ENCODE data around the gene KRTAP10-2. TPM values are rescaled to one million over a fixed set of nuclear protein-coding genes. Genes with fewer than 3 reads are reported as not detected.
"Not testable (repeated sequence)": the region's sequence is repeated elsewhere in the genome, so short reads cannot be mapped to it uniquely, and the experiment has no call there.

The KRTAP10-2 gene
- total and polyA plus RNA-seq, 2 experiments from 2014 or later, result 0.24 TPM; not detected in 1

DNA sequence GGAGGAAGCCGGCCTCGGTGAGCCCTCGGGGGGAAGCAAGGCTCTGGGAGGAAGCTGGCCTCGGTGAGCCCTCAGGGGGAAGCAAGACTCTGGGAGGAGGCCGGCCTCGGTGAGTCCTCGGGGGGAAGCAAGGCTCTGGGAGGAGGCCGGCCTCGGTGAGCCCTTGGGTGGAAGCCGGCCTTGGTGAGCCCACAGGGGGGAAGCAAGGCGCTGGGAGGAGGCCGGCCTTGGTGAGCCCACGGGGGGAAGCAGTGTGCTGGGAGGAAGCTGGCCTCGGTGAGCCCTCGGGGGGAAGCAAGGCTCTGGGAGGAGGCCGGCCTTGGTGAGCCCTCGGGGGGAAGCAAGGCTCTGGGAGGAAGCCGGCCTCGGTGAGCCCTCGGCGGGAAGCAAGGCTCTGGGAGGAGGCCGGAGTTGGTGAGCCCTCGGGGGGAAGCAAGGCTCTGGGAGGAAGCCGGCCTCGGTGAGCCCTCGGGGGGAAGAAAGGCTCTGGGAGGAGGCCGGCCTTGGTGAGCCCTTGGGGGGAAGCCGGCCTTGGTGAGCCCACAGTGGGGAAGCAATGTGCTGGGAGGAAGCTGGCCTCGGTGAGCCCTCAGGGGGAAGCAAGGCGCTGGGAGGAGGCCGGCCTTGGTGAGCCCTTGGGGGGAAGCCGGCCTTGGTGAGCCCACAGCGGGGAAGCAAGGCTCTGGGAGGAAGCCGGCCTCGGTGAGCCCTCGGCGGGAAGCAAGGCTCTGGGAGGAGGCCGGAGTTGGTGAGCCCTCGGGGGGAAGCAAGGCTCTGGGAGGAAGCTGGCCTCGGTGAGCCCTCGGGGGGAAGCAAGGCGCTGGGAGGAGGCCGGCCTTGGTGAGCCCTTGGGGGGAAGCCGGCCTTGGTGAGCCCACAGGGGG is 48.1 kb downstream of the KRTAP10-2 start:
- ATAC-seq, result not testable (repeated sequence)

DNA sequence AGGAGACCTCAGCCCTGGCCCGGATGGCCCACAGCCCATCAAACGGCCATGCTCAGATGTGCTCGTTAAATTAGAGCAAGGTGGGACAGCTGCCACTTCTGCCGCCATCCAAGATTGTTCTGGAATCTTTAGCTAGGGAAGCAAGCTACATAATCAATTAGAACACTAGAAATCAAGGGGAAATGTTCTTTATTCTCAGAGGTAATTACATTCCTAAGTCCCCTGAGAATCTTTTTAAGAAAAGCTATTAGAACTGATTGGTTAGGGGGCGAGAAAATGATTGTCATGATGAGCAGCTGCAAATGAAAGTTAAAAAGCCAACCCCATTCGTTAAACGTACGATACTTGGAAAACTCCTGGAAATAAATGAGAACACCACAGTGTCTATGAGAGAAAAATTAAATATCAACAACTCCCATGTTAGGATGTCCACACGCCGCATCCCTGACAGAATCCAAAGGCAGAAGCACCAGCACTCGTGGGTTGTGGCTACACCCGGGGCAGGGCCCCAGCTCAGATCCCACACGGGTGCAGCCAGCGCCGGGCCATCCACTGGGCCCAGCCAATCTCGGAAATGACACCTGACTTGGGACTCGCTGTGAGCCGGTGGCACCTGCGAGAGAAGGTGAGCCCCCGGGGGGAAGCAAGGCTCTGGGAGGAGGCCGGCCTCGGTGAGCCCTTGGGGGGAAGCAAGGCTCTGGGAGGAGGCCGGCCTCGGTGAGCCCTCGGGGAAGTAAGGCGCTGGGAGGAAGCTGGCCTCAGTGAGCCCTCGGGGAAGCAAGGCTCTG is 48.9 kb downstream of the KRTAP10-2 start:
- Histone ChIP-seq H3K9me2 (ENCODE audit: insufficient read depth) (no peaks in the 10 kb centered on the region), H3K36me3 (ENCODE audit: insufficient read depth) (no peaks in the 10 kb centered on the region), H4K20me1 (replicated peaks; ENCODE audit: insufficient read depth) (peaks cover 5% of the 10 kb centered on the region; the same call in 1 of the 2 replicates), H3K27ac (ENCODE audit: low read depth) (no peak overlapping the region), H3K79me2 (replicated peaks; ENCODE audit: insufficient read depth) (no peaks in the 10 kb centered on the region), H3F3A (replicated peaks; ENCODE audit: low read depth) (no peaks in the 10 kb centered on the region), H3K4me2 (no peak overlapping the region), H2AFZ (no peak overlapping the region), H3K27me3 (ENCODE audit: insufficient read depth) (no peaks in the 10 kb centered on the region), H3K4me3 (no peak overlapping the region), H3K4me1 (ENCODE audit: insufficient read depth) (peaks cover 1% of the 10 kb centered on the region; the same call in 1 of the 2 replicates)
- Mint-ChIP-seq H3K27ac (no peak overlapping the region; the same call in 1 of the 2 replicates), H3K27me3 (ENCODE audit: insufficient read depth, low read depth, poor library complexity) (peaks cover 7% of the 10 kb centered on the region), H3K9me3 (no peaks in the 10 kb centered on the region), H3K36me3 (ENCODE audit: low read depth) (no peaks in the 10 kb centered on the region), H3K4me3 (no peak overlapping the region), H3K4me1 (peaks cover 11% of the 10 kb centered on the region)
- TF ChIP-seq NANOG (IDR thresholded peaks at IDR 0.05; ENCODE audit: borderline replicate concordance) (no peak), POLR2AphosphoS5 (IDR thresholded peaks at IDR 0.05; ENCODE audit: low read depth) (no peak), JUNB (IDR thresholded peaks at IDR 0.05; ENCODE audit: unreplicated experiment) (no peak), EZH2 (IDR thresholded peaks at IDR 0.05; ENCODE audit: low read depth, unreplicated experiment) (no peak), STAT1 (IDR thresholded peaks at IDR 0.05; ENCODE audit: unreplicated experiment) (no peak), CREB1 (CRISPR knock-in tag; IDR thresholded peaks at IDR 0.05; ENCODE audit: low read depth) (no peak), EZH2phosphoT487 (IDR thresholded peaks at IDR 0.05; ENCODE audit: unreplicated experiment) (no peak)
- TF ChIP-seq, protein P1, sequence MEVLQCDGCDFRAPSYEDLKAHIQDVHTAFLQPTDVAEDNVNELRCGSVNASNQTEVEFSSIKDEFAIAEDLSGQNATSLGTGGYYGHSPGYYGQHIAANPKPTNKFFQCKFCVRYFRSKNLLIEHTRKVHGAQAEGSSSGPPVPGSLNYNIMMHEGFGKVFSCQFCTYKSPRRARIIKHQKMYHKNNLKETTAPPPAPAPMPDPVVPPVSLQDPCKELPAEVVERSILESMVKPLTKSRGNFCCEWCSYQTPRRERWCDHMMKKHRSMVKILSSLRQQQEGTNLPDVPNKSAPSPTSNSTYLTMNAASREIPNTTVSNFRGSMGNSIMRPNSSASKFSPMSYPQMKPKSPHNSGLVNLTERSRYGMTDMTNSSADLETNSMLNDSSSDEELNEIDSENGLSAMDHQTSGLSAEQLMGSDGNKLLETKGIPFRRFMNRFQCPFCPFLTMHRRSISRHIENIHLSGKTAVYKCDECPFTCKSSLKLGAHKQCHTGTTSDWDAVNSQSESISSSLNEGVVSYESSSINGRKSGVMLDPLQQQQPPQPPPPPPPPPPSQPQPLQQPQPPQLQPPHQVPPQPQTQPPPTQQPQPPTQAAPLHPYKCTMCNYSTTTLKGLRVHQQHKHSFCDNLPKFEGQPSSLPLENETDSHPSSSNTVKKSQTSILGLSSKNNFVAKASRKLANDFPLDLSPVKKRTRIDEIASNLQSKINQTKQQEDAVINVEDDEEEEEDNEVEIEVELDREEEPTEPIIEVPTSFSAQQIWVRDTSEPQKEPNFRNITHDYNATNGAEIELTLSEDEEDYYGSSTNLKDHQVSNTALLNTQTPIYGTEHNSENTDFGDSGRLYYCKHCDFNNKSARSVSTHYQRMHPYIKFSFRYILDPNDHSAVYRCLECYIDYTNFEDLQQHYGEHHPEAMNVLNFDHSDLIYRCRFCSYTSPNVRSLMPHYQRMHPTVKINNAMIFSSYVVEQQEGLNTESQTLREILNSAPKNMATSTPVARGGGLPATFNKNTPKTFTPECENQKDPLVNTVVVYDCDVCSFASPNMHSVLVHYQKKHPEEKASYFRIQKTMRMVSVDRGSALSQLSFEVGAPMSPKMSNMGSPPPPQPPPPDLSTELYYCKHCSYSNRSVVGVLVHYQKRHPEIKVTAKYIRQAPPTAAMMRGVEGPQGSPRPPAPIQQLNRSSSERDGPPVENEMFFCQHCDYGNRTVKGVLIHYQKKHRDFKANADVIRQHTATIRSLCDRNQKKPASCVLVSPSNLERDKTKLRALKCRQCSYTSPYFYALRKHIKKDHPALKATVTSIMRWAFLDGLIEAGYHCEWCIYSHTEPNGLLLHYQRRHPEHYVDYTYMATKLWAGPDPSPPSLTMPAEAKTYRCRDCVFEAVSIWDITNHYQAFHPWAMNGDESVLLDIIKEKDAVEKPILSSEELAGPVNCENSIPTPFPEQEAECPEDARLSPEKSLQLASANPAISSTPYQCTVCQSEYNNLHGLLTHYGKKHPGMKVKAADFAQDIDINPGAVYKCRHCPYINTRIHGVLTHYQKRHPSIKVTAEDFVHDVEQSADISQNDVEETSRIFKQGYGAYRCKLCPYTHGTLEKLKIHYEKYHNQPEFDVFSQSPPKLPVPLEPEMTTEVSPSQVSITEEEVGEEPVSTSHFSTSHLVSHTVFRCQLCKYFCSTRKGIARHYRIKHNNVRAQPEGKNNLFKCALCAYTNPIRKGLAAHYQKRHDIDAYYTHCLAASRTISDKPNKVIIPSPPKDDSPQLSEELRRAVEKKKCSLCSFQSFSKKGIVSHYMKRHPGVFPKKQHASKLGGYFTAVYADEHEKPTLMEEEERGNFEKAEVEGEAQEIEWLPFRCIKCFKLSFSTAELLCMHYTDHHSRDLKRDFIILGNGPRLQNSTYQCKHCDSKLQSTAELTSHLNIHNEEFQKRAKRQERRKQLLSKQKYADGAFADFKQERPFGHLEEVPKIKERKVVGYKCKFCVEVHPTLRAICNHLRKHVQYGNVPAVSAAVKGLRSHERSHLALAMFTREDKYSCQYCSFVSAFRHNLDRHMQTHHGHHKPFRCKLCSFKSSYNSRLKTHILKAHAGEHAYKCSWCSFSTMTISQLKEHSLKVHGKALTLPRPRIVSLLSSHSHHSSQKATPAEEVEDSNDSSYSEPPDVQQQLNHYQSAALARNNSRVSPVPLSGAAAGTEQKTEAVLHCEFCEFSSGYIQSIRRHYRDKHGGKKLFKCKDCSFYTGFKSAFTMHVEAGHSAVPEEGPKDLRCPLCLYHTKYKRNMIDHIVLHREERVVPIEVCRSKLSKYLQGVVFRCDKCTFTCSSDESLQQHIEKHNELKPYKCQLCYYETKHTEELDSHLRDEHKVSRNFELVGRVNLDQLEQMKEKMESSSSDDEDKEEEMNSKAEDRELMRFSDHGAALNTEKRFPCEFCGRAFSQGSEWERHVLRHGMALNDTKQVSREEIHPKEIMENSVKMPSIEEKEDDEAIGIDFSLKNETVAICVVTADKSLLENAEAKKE (CRISPR knock-in tag; IDR thresholded peaks at IDR 0.05), result no peak
- TF ChIP-seq, protein P2, sequence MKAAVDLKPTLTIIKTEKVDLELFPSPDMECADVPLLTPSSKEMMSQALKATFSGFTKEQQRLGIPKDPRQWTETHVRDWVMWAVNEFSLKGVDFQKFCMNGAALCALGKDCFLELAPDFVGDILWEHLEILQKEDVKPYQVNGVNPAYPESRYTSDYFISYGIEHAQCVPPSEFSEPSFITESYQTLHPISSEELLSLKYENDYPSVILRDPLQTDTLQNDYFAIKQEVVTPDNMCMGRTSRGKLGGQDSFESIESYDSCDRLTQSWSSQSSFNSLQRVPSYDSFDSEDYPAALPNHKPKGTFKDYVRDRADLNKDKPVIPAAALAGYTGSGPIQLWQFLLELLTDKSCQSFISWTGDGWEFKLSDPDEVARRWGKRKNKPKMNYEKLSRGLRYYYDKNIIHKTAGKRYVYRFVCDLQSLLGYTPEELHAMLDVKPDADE (IDR thresholded peaks at IDR 0.05), result no peak
- TF ChIP-seq, protein P3, sequence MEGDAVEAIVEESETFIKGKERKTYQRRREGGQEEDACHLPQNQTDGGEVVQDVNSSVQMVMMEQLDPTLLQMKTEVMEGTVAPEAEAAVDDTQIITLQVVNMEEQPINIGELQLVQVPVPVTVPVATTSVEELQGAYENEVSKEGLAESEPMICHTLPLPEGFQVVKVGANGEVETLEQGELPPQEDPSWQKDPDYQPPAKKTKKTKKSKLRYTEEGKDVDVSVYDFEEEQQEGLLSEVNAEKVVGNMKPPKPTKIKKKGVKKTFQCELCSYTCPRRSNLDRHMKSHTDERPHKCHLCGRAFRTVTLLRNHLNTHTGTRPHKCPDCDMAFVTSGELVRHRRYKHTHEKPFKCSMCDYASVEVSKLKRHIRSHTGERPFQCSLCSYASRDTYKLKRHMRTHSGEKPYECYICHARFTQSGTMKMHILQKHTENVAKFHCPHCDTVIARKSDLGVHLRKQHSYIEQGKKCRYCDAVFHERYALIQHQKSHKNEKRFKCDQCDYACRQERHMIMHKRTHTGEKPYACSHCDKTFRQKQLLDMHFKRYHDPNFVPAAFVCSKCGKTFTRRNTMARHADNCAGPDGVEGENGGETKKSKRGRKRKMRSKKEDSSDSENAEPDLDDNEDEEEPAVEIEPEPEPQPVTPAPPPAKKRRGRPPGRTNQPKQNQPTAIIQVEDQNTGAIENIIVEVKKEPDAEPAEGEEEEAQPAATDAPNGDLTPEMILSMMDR (conservative IDR thresholded peaks at IDR 0.05; ENCODE audit: low read depth in 2 of 2), result no peak
- ATAC-seq (no peak), DNase-seq (ENCODE audit: low spot score) (no peak)

More for the DNA sequence above, 48.1 kb downstream of the KRTAP10-2 start:
- H3K79me2 ChIP-seq (replicated peaks; ENCODE audit: insufficient read depth); H3K36me3 ChIP-seq (ENCODE audit: insufficient read depth); H3K4me3 Mint-ChIP-seq; DNase-seq (ENCODE audit: low spot score); H3K27ac ChIP-seq (ENCODE audit: low read depth); H3K27ac Mint-ChIP-seq; H3K4me2 ChIP-seq; H3K36me3 Mint-ChIP-seq (ENCODE audit: low read depth); H3K9me2 ChIP-seq (ENCODE audit: insufficient read depth); H3K4me1 Mint-ChIP-seq; H3F3A ChIP-seq (replicated peaks; ENCODE audit: low read depth); H3K9me3 Mint-ChIP-seq; H2AFZ ChIP-seq; H4K20me1 ChIP-seq (replicated peaks; ENCODE audit: insufficient read depth); H3K27me3 ChIP-seq (ENCODE audit: insufficient read depth); H3K4me3 ChIP-seq; H3K27me3 Mint-ChIP-seq (ENCODE audit: insufficient read depth, low read depth, poor library complexity); H3K4me1 ChIP-seq (ENCODE audit: insufficient read depth): not testable (repeated sequence)

All from GM23338 (cell line).